Activated CD4-positive, alpha-beta memory T cell treated with anti-CD3 and anti-CD28 coated beads, Interleukin-2, amount 10 ng/mL, durations not matched to agents 7 days and 5 days (primary cell): ENCODE results near the gene ASCL5. TPM values are rescaled to one million over a fixed set of nuclear protein-coding genes. Genes with fewer than 3 reads are reported as not detected.

Experiments
- CTCF ChIA-PET: fragments of 350-600 bp; sonication (Branson Sonifier 250); formaldehyde crosslinking; loops from one replicate; lab custom pipeline; 2021; ENCODE audit warnings: antibody characterized with exemption, inconsistent platforms; lab: Charles Lee
- POLR2A ChIA-PET: fragments of 350-600 bp; sonication (Branson Sonifier 250); formaldehyde crosslinking; loops from one replicate; lab custom pipeline; 2021; ENCODE audit warnings: antibody characterized with exemption; lab: Charles Lee
- DNase-seq: peaks from one replicate; pipeline ENCODE4 v3.0.0-alpha.2; 2020
- H3K27ac Mint-ChIP-seq: one replicate; pipeline ENCODE4 v1.8.0; 2021; ENCODE audit warnings: mild to moderate bottlenecking, mixed read lengths
- H3K27me3 Mint-ChIP-seq: one replicate; pipeline ENCODE4 v1.8.0; 2021; ENCODE audit warnings: mixed read lengths
- H3K36me3 Mint-ChIP-seq: one replicate; pipeline ENCODE4 v1.8.0; 2021; ENCODE audit warnings: low read depth, mixed read lengths
- H3K4me1 Mint-ChIP-seq: one replicate; pipeline ENCODE4 v1.8.0; 2021; ENCODE audit warnings: mixed read lengths
- H3K4me3 Mint-ChIP-seq: one replicate; pipeline ENCODE4 v1.8.0; 2021; ENCODE audit warnings: mild to moderate bottlenecking, mixed read lengths
- H3K9me3 Mint-ChIP-seq: one replicate; pipeline ENCODE4 v1.8.0; 2021; ENCODE audit warnings: mixed read lengths
- total RNA-seq, 2 experiments: library from RNA; stranded (reverse); gene quantifications; one replicate each; pipeline ENCODE4 v1.2.3, GENCODE V29; 2021

Gene ASCL5
- total RNA-seq, 2 experiments from 2014 or later: not detected

DNA sequence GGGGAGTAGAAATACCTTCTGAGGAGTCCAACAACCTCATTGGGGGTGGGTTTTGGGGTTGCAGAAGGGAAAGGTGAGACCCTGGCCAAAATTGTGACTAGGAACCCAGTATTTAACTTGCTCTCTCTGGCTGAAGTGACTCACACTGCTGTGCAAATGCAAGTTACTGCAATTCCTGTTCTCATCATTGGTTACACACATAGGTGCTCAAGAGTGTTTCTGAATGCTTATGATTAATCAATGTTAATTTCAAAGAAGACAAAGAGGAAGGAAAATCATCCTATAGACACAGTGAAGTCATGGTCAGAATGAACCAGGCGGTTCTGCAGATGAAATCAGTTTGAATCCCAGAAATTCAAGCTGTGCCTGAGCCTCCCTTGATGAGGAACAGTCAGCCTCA is 3.1 kb downstream of the ASCL5 start:
- peaks cover 26% of the 10 kb centered on the region for H3K27me3 Mint-ChIP-seq
- DNase-seq: no peak
- H3K9me3 Mint-ChIP-seq: no peaks in the 10 kb centered on the region
- H3K36me3 Mint-ChIP-seq: no peaks in the 10 kb centered on the region
- H3K4me1 Mint-ChIP-seq: peaks cover 3% of the 10 kb centered on the region
- ChIA-PET POLR2A (no interaction called here), CTCF (no interaction called here)
- H3K27ac Mint-ChIP-seq: no peak overlapping the region
- H3K4me3 Mint-ChIP-seq: no peak overlapping the region

DNA sequence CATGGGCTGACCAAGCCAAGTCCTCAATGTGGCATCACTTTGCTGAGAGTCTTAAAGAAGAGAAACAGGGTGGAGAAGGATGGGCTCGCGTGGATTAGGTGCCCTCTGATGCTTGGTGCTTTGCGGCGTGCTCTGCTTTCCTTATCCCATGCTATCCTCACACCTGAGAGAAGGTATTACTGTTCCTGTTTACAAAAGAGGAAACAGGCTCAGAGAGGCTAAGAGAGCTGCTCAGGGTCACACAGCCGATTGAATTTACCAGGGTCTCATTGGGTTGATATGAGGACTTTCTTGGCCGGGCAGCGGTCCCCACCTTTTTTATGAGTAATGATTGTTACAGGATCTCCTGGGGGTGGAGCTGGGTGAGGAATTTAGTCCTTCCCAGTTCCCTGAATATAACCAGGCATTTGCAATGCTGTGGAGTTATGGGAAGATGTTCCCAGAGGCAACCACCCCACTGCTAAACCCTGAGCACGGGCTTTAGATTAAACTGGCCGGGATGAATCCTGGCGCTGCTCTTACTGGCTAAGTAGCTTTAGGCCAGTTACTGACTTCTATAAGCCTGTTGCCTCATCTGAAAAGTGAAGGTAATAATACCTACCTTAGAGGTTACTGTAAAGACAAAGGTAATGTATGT is 4.5 kb downstream of the ASCL5 start:
- no peaks in the 10 kb centered on the region for H3K36me3 Mint-ChIP-seq
- no peak overlapping the region for H3K4me3 Mint-ChIP-seq
- no peaks in the 10 kb centered on the region for H3K9me3 Mint-ChIP-seq
- H3K4me1 Mint-ChIP-seq: peaks cover 3% of the 10 kb centered on the region
- no peak for DNase-seq
- CTCF ChIA-PET: interaction anchor here (1.2 kb wide), 1 partner anchor 8 kb away, joined by 3 read pairs; no protein-coding TSS in a partner anchor
- peaks cover 31% of the 10 kb centered on the region for H3K27me3 Mint-ChIP-seq
- no peak overlapping the region for H3K27ac Mint-ChIP-seq
- POLR2A ChIA-PET: no interaction called here

DNA sequence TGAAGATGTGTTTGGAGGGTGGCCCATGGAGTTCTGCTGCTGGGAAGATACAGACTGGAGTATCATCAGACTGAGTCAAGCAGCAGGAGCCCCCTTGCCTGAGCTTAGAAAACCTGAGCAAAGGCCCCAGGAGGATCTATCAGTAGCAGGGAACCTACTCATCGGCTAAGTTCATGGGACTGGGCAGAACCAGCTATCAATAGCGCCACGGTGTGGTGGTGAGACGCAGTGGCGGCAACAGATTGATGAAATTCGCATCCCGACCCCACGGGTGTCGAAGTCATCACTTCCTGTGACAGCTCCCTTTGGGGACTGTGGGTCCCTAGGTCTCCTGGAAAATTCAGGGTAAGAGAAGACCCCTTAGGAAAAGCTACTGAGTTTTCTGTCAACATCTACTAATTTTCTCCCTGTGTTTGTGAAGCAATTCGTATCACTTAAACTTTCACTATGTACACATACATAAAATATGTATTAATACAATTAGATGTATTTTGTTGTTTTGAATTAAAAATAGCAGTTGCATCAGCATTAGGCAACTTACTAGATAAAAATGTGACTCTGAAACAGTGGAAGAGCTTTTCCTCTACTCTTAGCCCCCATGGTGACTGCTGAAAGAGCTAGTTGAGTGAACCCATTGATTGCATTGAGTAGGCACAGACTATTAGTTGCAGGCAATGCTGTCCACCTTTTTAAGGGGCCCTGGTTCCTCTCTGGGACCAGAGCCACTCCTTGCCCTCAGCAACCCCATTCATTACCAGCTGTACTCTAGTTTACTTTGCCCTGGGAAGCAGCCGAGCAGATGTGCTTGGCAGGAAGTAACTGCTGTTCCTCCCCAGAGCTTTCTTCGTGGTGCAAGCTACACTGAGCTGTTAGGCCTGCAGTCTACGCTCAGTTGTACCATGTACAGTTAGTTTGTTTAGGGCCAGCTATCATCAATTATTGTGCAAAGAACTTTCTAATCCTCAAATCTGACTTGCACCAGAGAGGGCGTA is 7.5 kb downstream of the ASCL5 start:
- ChIA-PET POLR2A (interaction anchor here (1.1 to 1.2 kb wide), 2 partner anchors 34 to 229 kb away, joined by 3 to 4 read pairs; partner anchors contain the start of gene TMEM9), CTCF (interaction anchor here (0.8 to 2.5 kb wide), 16 partner anchors 12 to 316 kb away, joined by 3 to 20 read pairs (median 4); partner anchors contain the start of gene TMEM9)
- no peak overlapping the region for H3K4me3 Mint-ChIP-seq
- peaks cover 6% of the 10 kb centered on the region for H3K4me1 Mint-ChIP-seq
- no peaks in the 10 kb centered on the region for H3K9me3 Mint-ChIP-seq
- DNase-seq: peak; percentile 58
- H3K27me3 Mint-ChIP-seq: peaks cover 33% of the 10 kb centered on the region
- no peak overlapping the region for H3K27ac Mint-ChIP-seq
- H3K36me3 Mint-ChIP-seq: no peaks in the 10 kb centered on the region

DNA sequence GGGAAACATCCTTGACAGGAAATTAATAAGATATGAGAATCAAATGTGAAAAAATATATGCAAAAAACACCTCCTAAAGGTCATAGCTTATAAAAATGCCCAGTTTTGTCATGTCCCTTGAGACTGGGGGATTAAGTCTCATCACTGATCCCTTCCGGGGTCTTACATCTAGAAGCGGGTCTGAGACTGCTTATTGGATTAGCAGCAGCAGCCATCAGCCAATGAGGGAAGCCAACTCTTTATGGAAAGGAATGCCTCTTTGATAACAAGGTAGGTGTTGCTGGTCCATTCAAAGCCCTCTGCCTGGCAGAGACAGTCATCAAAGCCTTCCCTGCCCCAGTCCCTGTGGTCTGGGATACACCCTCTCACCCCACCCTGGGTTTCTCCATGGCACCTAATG is 10.9 kb downstream of the ASCL5 start:
- H3K27ac Mint-ChIP-seq: no peak overlapping the region
- H3K4me1 Mint-ChIP-seq: peaks cover 9% of the 10 kb centered on the region
- POLR2A ChIA-PET: no interaction called here
- CTCF ChIA-PET: interaction anchor here (1.0 to 1.5 kb wide), 2 partner anchors 10 to 30 kb away, joined by 3 read pairs; no protein-coding TSS in a partner anchor
- no peak overlapping the region for H3K4me3 Mint-ChIP-seq
- H3K27me3 Mint-ChIP-seq: peaks cover 28% of the 10 kb centered on the region
- H3K9me3 Mint-ChIP-seq: no peaks in the 10 kb centered on the region
- DNase-seq: no peak
- H3K36me3 Mint-ChIP-seq: no peaks in the 10 kb centered on the region

DNA sequence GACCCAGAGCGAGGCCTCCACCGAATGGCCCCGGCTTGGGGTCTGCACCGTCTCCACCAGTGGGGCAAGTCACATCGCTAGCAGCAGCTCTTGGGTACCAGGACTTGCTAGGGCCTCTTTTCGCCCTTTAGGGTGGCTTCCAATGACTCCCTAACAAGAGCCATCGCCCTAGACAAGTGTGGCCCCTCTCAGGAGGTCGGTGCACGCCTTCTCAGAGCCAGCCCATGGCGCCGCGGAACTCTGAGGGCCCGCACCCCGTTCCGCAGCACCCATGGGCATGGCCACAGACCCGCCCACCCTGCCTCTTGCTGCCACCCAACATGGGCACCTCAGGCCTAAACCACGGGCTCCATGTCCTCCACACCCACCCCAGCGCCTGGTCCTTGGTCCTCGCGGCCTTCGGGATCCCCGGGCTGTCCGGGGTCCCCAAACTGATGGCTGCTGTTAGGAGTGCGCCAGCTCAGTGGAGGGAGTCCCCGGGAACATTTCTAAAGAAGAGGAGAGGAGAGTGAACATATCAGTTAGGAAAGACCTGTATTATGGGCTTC is 11.5 kb downstream of the ASCL5 start:
- Mint-ChIP-seq H3K9me3 (no peaks in the 10 kb centered on the region), H3K4me1 (peaks cover 9% of the 10 kb centered on the region), H3K36me3 (no peaks in the 10 kb centered on the region), H3K27me3 (peaks cover 28% of the 10 kb centered on the region), H3K4me3 (no peak overlapping the region), H3K27ac (no peak overlapping the region)
- POLR2A ChIA-PET: interaction anchor here (1.3 kb wide), 1 partner anchor 29 kb away, joined by 4 read pairs; no protein-coding TSS in a partner anchor
- no peak for DNase-seq
- CTCF ChIA-PET: interaction anchor here (1.5 to 3.1 kb wide), 3 partner anchors 11 to 144 kb away, joined by 3 to 22 read pairs (median 19); no protein-coding TSS in a partner anchor

DNA sequence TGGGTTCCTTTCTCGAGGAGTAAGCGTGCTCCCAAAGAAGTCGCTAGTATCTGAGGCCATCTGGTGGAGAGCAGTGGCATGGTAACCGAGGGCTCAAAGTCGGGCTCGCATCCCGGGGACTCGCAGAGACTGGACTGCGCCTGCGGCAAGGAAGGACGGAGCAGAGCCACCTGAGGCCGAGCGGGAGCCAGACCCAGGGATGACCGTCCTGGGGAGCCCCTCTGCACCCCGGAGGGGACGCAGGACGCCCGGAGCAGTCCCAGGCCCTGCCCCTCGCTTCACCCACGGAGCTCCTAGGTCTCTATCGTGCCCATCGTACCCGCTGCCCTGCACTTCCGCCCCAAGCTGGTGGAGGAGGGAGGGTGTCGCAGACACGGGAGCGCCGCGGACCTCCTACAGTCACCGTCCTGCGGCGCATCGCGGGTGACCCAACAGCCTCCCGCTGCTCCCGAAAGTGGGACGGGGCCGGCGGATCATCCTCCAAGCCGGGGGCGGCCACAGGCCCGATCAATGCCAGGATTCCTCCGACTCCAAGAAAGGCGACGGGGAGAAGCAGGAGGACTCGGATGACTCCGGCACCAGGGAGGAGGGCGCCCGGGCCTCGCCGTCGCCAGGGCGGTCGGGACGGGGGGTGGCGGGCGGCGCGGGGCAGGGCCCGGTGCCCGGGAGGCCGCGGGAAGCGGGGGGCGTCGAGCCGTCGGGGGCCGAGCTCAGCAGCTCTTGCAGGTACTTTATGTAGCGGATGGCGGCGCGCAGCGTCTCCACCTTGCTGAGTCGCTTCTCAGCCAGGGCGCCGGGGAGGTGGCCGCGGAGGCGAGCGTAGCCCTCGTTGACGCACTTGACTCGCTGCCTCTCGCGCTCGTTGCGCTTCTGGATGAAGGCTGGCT is 12.5 kb downstream of the ASCL5 start:
- ChIA-PET POLR2A (interaction anchor here (0.9 to 1.3 kb wide), 3 partner anchors 28 to 444 kb away, joined by 3 to 4 read pairs (median 3); partner anchors contain the start of gene DDX59), CTCF (interaction anchor here (0.6 to 3.1 kb wide), 14 partner anchors 8 to 556 kb away, joined by 3 to 22 read pairs (median 4); partner anchors contain the start of gene DDX59)
- peak; percentile 76 for DNase-seq
- no peaks in the 10 kb centered on the region for H3K36me3 Mint-ChIP-seq
- H3K9me3 Mint-ChIP-seq: no peaks in the 10 kb centered on the region
- H3K4me3 Mint-ChIP-seq: peak overlapping the region; percentile 77
- no peak overlapping the region for H3K27ac Mint-ChIP-seq
- peaks cover 6% of the 10 kb centered on the region for H3K4me1 Mint-ChIP-seq
- peaks cover 28% of the 10 kb centered on the region for H3K27me3 Mint-ChIP-seq

DNA sequence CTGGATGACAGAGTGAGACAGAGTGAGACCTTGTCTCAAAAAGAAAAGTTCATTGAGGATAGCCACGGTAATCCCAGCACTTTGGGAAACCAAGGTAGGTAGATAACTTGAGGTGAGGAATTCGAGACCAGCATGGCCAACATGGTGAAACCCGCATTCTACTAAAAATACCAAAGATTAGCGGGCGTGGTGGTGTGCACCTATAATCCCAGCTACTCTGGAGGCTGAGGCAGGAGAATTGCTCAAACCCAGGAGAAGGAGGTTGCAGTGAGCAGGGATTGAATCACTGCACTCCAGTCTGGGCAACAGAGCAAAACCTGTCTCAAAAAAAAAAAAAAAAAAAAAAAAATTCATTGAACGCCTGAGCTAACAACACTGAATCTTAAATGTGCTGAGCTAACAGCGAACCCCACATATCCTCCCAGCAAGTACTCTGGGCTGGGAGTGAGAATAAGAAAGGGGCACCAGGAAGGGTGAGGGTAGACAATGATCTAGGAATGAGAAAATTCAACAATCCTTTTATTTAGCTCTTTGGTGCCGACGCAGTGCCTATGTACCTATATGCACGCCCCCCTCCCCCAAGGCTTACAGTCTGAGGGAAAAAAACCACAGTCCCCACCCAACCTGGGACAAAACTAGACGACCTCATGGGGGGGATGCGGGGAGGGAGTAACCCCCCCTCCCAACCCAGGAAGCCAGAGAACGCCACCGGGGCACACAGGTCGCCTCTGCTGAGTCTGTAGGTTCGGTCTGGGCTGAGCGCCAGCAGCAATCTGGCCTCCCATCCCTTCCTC is 13.3 kb downstream of the ASCL5 start:
- CTCF ChIA-PET: interaction anchor here (0.6 to 3.1 kb wide), 15 partner anchors 9 to 806 kb away, joined by 3 to 22 read pairs (median 4); partner anchors contain the start of gene DDX59
- H3K9me3 Mint-ChIP-seq: no peaks in the 10 kb centered on the region
- POLR2A ChIA-PET: interaction anchor here (0.9 to 1.3 kb wide), 3 partner anchors 27 to 444 kb away, joined by 3 to 4 read pairs (median 3); partner anchors contain the start of gene DDX59
- H3K4me3 Mint-ChIP-seq: peak overlapping the region; percentile 77
- peaks cover 25% of the 10 kb centered on the region for H3K27me3 Mint-ChIP-seq
- DNase-seq: no peak
- no peak overlapping the region for H3K27ac Mint-ChIP-seq
- peaks cover 6% of the 10 kb centered on the region for H3K4me1 Mint-ChIP-seq
- H3K36me3 Mint-ChIP-seq: no peaks in the 10 kb centered on the region

DNA sequence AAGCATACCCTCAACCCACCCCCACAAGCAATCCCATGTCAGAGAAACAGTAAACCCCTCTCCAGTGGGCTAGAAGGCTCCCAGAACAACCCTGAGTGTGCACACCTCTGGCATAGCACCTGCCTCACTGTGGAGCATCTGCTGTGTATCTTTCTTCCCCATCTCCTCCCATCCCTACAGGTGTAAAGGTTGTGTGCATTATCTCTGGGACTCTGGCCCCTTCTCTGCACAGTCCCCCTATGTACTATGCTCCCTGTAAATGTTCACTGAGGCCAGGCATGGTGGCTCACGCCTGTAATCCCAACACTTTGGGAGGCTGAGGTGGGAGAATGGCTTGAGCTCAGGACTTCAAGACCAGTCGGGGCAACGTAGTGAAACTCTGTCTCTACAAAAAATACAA is 14.1 kb downstream of the ASCL5 start:
- H3K27me3 Mint-ChIP-seq: peaks cover 22% of the 10 kb centered on the region
- no peaks in the 10 kb centered on the region for H3K9me3 Mint-ChIP-seq
- no peaks in the 10 kb centered on the region for H3K36me3 Mint-ChIP-seq
- ChIA-PET POLR2A (no interaction called here), CTCF (interaction anchor here (0.7 to 3.1 kb wide), 7 partner anchors 9 to 485 kb away, joined by 3 to 22 read pairs (median 6); no protein-coding TSS in a partner anchor)
- peaks cover 6% of the 10 kb centered on the region for H3K4me1 Mint-ChIP-seq
- no peak overlapping the region for H3K27ac Mint-ChIP-seq
- DNase-seq: no peak
- no peak overlapping the region for H3K4me3 Mint-ChIP-seq

DNA sequence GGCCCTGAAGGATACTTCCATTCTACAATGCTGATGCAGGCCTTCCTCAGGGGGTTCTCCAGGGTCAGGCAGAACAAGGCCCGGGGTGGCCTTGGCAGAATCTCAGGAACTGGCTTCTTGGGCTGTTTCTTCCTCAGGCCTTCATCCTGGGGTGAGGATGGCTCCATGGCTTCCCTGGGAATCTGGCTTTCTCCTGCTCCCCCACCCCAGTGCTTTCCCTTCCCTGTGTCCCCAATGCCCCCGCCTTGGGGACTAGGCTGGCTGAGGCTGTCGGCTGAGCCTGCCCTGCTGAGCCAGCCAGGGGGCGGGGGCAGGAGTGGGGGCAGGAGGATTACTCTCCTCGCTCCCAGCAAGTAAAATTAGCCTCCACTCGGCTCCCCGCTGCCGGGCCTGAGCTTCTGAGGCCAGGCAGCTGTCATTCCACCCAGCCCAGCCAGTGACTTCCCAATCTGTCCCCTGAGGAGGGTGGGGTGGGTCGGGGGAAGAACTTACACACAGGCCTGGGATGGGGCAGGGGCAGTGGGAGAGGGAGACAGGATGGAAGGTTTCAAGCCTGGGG is 14.7 kb downstream of the ASCL5 start, which contains the start of gene CACNA1S:
Gene CACNA1S (minus strand): TSS at position 254 of the 559 bp plus-strand sequence. CDS start 87 bp downstream, at position 167.
- Mint-ChIP-seq H3K4me1 (peaks cover 6% of the 10 kb centered on the region), H3K36me3 (no peaks in the 10 kb centered on the region), H3K9me3 (no peaks in the 10 kb centered on the region), H3K27ac (no peak within 1 kb of the TSS), H3K27me3 (peaks cover 21% of the 10 kb centered on the region), H3K4me3 (no peak within 1 kb of the TSS)
- DNase-seq: no peak
- POLR2A ChIA-PET: no interaction called here
- CTCF ChIA-PET: no interaction called here

DNA sequence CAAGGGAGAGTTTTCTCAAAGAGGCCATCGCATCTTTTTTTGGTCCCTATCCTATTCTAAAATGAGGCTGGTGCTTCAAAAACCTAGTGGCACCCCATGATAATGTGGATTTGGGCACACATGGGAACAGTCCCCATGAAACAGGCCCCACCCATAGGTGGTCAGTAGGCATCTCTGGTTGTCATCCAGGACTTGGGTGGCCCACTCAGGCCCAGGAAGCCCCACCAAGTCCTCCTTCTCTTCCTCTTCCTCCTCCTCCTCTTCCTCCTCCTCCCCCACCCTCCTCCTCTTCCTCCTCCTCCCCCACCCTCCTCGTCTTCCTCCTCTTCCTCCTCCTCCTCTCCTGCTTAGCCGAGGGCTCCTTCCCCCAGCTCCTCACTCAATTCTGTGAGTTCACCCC is 15.3 kb downstream of the ASCL5 start:
- H3K27me3 Mint-ChIP-seq: peaks cover 21% of the 10 kb centered on the region
- no peak overlapping the region for H3K4me3 Mint-ChIP-seq
- H3K36me3 Mint-ChIP-seq: no peaks in the 10 kb centered on the region
- no peak overlapping the region for H3K27ac Mint-ChIP-seq
- ChIA-PET POLR2A (no interaction called here), CTCF (no interaction called here)
- H3K9me3 Mint-ChIP-seq: no peaks in the 10 kb centered on the region
- H3K4me1 Mint-ChIP-seq: peaks cover 6% of the 10 kb centered on the region
- no peak for DNase-seq

DNA sequence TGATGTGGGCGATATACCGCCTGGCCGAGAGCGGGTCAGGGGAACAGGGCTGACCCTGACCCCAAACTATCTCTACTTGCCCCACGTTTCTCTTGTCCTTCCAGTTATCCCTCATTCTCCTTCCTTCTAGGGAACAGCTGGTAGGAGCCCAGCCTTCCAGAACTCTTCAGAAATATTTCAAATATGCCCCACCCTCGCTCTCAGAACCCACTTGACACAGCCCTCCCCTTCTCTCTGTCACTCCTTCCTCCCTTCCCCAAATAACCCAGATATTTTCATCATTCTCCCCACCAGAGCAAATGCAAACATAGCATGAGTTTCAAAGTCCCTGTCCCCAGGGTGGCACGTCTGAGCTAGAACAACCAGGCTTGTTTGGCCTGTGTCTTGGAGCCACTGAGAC is 15.8 kb downstream of the ASCL5 start:
- Mint-ChIP-seq H3K9me3 (no peaks in the 10 kb centered on the region), H3K4me3 (no peak overlapping the region), H3K27ac (no peak overlapping the region), H3K4me1 (peaks cover 6% of the 10 kb centered on the region), H3K27me3 (peaks cover 16% of the 10 kb centered on the region), H3K36me3 (no peaks in the 10 kb centered on the region)
- POLR2A ChIA-PET: no interaction called here
- CTCF ChIA-PET: no interaction called here
- DNase-seq: no peak
